HL-60/S4 treated with phorbol 12-myristate 13-acetate at 8.2 ng/mL for 4 days and 3 days (cell line): Measurements from ENCODE around the gene TJAP1.

Source experiments
- in situ Hi-C: fragments of 300-500 bp; cut with MboI; formaldehyde crosslinking; loops from 2 replicates; pipeline ENCODE4 v1.15.0; 2022; ENCODE audit warnings: low sequenced_read_pairs

Gene TJAP1

GRCh38 chr6:43477235-43478007 lies at the start of gene TJAP1:
Gene TJAP1, plus strand, starts transcription at chr6:43477570. Its CDS starts 21,432 bp downstream, at chr6:43499002.
- in situ Hi-C loops = no loop called here

- in situ Hi-C loops = no loop called here
Measured at GRCh38 chr6:43428112-43428570, 49.2 kb upstream of the TJAP1 start.

GRCh38 chr6:43428874-43429273 lies 48.5 kb upstream of the TJAP1 start:
- in situ Hi-C loops = no loop called here

- in situ Hi-C loops = no loop called here
Measured at GRCh38 chr6:43432009-43432945, 45.1 kb upstream of the TJAP1 start.

GRCh38 chr6:43433148-43433547 lies 44.2 kb upstream of the TJAP1 start:
- in situ Hi-C loops = no loop called here

GRCh38 chr6:43434001-43434840 lies 43.1 kb upstream of the TJAP1 start:
- in situ Hi-C loops = no loop called here

- in situ Hi-C loops = no loop called here
Measured at GRCh38 chr6:43434943-43435342, 42.4 kb upstream of the TJAP1 start.

- in situ Hi-C loops = no loop called here
Measured at GRCh38 chr6:43435682-43436437, 41.5 kb upstream of the TJAP1 start.

- in situ Hi-C loops = no loop called here
Measured at GRCh38 chr6:43436577-43437282, 40.6 kb upstream of the TJAP1 start.

GRCh38 chr6:43437700-43438099 lies 39.7 kb upstream of the TJAP1 start:
- in situ Hi-C loops = no loop called here

GRCh38 chr6:43442935-43443334 lies 34.4 kb upstream of the TJAP1 start:
- in situ Hi-C loops = no loop called here

- in situ Hi-C loops = no loop called here
Measured at GRCh38 chr6:43444036-43444435, 33.3 kb upstream of the TJAP1 start.

- in situ Hi-C loops = no loop called here
Measured at GRCh38 chr6:43444582-43444981, 32.8 kb upstream of the TJAP1 start.

GRCh38 chr6:43445576-43445975 lies 31.8 kb upstream of the TJAP1 start:
- in situ Hi-C loops = no loop called here

- in situ Hi-C loops = no loop called here
Measured at GRCh38 chr6:43447604-43448003, 29.8 kb upstream of the TJAP1 start.

GRCh38 chr6:43448916-43449315 lies 28.5 kb upstream of the TJAP1 start:
- in situ Hi-C loops = no loop called here

- in situ Hi-C loops = no loop called here
Measured at GRCh38 chr6:43450699-43451131, 26.7 kb upstream of the TJAP1 start.

GRCh38 chr6:43451348-43451747 lies 26.0 kb upstream of the TJAP1 start:
- in situ Hi-C loops = no loop called here

GRCh38 chr6:43451939-43452338 lies 25.4 kb upstream of the TJAP1 start:
- in situ Hi-C loops = no loop called here
